HT1080 (cell line): Measurements from ENCODE around the gene ANKS1B. TPM values are rescaled to one million over a fixed set of nuclear protein-coding genes. Genes with fewer than 3 reads are reported as not detected.

Source experiments
- DNase-seq: peaks from one replicate; pipeline ENCODE4 v3.0.0-alpha.2; 2015; ENCODE audit warnings: low read depth
- total RNA-seq: library from RNA; depleted of rRNA; stranded (reverse); fragments of >200 nt; shearing (Covaris generic); gene quantifications from 2 replicates; pipeline ENCODE4 v1.2.3, GENCODE V29; 2014

ANKS1B gene
- total RNA-seq, 1 experiment from 2014 or later: not detected

DNA sequence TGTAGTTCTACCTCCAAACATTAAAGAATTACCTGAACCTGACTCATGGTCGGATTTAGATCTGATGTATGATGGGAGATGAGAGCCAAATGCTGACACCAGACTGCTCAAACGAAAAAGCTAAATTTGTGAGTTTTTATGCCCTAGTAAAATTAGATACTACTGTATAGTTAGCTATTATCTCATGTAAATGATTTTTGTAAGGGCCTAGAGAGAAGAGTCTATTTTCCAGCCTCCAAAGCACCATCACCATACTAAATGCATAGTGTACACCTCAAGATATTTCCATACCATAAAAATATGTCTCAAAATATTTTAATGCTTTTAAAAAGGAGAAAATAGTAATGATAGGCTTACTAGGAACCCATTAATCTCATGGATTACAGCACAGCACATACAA, 18.3 kb downstream of the ANKS1B start:
- DNase-seq: no peak

DNA sequence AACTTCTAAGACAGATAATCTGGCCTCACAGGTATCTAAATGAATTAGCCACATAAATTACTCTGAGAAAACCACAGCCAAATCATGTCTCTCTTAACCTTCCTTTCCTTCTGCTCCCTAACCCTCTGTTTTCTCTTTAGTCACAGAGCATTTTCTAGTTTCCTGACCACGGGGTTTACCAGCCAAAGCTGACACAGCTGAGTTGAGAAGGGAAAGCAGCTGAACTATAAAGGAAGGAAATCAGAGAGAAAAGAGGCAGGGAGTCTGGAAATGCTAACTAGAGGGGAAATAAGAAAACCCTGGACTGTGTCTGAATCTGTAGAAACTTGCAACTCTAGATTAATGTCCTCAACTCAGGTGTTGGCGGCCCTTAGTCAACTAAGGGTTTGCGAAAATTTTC, 24.4 kb downstream of the ANKS1B start:
- DNase-seq: no peak

- no peak for DNase-seq
These were observed 25.1 kb downstream of the ANKS1B start for GRCh38 chr12:99959549-99960170.

DNA sequence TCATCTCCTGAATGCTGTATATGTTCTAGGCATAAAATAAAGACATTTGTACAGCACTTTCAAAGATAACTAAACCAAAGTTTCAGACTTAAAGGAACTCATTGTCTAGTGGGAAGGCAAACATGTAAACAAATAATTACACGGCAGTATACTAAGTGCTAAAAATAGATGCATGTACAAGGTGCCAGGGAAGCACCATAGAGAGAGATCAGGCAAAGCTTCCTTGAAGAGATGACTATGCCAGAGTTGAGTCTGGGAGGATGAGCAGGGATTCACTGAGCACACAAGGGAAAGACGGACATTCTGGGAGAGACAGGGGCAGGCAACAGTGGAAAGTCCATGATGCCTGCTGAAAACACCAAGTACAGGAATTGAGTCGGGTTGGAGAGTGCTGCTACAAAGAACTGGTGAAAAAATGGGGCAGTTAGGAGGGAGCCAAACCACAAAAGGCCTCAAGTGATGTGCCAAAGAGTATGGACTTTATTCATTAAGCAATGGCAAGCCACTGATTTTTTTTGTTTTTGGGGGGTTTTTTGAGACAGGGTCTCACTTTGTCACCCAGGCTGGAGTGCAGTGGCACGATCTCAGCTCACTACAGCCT, 26.8 kb downstream of the ANKS1B start:
- DNase-seq: no peak

DNA sequence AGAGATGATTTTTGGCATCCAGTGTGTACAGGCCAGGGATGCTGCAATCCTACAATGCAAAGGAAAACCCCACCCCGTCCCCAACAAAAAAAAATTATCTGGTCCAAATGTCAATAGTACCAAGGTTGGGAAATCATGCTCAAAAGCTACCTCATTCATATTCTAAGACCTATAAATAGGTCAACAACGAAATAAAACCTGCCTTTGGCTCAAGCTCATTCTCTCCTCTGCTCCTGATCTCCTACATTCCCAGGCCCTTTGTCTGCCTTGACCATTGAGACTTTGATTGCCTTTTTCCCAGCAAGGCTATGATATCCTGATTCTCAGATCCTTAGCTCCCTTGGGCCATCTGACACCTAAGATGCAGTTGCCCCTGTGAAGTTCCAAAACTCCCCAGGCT, 30.0 kb downstream of the ANKS1B start:
- DNase-seq: no peak

DNA sequence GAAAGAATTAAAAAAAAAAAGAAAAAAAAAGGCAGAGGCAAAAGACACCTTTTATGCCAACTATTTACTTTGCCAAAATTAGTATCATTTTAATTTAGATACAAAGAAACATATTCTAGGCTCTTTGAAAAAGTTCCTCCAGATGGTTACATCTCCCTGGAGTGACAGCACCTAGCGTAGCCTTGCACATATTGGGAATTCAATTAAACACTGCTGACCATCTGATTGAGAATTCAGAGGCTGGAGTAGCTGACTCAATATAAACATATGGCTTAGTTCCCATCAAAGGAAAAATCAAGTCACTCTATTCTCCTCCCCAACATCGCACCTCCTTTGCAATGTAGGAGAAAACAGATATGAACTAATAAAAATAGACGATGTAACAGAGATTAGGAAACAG, 36.4 kb downstream of the ANKS1B start:
- no peak for DNase-seq

DNA sequence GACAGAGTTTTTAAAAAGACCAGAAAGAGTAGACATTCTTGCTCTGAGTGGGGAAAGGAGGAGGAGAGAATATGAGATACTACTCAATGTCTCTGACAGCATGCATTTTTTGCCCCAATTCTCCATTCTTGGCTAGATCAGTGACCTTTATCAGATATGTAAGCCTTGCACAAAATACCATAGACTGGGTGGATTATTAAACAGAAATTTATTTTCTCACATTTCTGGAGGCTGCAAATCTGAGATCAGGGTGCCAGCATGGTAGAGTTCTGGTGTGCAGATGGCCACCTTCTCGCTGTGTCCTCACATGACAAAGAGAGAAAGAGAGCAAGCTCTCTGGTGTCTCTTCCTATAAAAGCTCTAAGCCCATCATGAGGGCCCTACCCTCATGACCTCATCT, 38.6 kb downstream of the ANKS1B start:
- DNase-seq: no peak

GRCh38 chr12:99935608-99936007, 49.1 kb downstream of the ANKS1B start:
- DNase-seq: no peak

DNA sequence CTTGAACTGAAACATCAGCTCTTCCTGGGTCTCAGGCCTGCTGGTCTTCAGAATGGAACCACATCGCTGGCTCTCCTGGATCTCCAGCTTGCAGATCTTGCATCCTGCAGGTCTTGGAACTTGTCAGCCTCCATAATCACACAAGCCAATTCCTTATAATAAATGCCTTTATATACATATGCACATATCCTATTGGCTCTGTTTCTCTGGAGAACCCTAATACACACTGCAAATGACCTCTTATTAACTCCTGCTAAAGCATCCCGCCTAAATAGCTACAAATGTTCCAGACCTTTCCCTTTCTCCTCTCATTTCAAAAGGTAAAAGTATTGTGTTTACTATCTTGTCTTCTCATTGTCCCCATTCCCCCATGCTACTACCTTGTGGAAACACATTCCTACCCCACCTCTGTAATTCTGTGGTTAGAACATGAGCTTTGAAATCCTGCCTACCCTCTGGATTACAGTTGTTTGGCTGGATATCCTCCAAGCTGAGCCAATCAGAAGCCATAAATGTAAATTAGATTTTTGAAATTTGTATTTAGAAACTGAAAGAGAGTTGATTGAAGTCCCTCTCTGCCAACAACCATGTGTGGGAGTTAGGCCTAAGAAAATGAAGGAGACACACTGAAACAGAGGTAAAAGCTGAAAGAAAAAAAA, 58.1 kb downstream of the ANKS1B start:
- DNase-seq: peak; percentile 7

DNA sequence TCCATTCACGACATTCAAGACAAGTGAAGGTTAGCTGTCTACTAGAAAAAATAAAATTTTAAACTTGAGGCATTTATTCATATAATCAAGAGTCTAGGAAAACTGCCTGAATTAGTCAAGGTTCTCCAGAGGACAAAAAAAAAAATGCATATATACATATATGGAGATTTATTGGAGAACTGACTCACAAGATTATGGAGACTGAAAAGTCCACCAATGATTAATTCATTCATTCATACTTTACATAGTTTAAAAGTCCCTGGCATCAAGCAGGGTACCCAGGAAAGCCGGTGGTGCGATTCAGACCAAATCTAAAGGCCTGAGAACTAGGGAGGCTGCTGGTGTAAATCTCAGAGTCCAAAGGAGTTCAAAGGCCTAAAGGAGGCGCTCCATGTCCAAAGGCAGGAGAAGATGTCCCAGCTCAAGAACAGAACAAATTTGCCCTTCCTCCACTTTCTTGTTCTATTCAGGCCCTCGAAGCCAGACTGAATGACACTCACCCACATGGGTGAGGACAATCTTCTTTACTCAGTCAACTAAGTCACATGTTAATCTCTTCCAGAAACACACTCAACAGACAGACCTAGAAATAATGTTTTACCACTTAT, 64.3 kb downstream of the ANKS1B start:
- DNase-seq: no peak

DNA sequence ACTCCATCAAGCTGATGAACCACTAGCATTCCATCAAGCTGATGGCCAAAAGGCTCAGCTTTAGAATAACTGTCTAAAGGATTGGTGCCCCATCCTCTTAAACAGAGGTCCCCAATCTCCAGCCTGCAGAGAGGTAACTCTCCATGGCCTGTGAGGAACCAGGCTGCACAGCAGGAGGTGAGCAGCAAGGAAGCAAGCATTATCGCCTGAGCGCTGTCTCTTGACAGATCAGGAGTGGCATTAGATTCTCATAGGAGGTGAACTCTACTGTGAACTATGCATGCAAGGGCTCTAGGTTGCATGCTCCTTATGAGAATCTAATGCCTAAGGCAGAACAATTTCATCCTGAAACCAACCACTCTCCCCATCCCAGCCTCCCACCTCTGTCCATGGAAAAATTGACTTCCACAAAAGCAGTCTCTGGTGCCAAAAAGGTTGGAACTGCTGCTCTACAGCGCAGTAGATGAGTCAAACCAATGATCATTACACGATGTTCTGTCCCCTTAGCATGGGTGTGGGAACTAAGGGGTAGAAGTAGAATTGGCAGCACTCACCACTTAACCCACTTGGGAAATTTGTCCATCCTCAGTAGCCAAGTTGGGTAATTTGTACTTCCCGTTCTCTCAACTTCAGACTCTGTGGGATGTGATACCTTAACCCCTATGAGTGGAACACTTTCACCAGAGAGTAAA, 66.9 kb downstream of the ANKS1B start:
- no peak for DNase-seq

GRCh38 chr12:99916555-99916954, 68.2 kb downstream of the ANKS1B start:
- DNase-seq: peak; percentile 8

DNA sequence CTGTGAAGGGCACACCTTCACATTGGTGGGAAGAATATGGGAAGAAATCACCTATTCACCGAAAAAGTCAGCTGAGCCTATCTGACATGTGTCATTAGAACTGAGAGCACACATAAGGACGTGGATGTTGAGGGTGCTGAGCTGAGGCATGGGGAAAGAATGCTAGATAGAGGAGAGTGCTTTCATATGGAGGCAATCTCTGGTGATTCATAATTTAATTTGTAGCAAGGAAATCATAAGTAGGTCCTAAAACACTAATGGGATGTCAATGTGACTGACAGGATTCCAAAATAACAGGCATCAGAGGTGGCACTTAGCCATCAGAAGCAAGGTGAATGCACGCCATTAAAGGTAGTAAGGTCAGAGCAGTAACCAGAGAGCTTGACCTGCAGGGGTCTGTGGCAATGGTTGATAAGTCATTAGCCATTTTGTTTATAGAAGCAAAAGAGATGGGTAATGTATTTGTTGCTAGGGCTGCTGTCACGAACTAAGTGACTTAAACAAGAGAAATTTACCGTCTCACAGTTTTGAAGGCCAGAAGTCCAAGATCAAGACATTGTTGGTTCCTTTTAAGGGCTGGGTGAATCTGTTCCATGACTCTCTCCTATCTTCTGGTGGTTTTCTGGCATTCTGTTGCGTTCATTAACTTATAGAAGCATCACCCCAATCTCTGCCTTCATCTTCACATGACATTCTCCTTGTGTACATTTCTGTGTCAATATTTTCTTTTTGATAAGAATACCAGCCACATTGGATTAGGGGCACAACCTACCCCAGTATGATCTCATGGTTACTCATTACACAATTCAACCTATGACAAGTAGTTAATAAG, 69.3 kb downstream of the ANKS1B start:
- peak; percentile 67 for DNase-seq

GRCh38 chr12:99914206-99914605, 70.5 kb downstream of the ANKS1B start:
- no peak for DNase-seq

DNA sequence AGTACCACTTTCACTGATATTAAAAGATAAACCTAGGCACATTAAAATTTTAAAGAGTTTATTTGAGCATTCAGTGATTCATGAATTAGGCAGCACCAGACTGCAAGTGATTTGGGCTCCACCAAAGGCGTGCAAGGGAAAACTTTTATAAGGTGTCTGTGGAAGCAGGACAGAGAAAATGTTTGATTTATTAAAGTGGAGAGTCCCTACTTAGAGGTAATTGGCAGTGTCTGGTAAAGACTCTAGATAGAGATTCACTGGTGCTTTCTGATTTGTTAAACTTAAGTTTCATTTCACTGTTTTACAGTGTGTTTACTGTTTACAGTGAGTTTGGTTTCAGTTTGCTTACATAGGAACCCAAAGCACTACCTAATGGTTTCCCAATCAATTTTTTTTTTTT, 72.8 kb downstream of the ANKS1B start:
- no peak for DNase-seq

- DNase-seq: peak; percentile 91
These were observed 73.7 kb downstream of the ANKS1B start for GRCh38 chr12:99911081-99911480.

DNA sequence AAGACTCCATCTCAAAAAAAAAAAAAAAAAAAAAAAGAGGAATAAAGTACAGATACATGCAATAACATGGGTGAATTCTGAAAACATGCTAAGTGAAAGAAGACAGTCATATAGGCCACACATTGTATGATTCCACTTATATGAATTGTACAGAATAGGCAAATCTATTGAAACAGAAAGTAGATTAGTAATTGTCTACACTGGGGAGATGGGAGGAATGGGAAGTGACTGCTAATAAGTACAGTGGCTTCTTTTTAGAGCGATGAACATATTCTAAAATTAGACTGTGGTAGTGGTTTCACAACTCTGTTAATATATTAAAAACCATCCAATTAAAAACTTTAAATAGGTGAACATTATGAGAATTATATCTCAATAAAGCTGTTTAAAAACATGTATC, 74.4 kb downstream of the ANKS1B start:
- DNase-seq: no peak

DNA sequence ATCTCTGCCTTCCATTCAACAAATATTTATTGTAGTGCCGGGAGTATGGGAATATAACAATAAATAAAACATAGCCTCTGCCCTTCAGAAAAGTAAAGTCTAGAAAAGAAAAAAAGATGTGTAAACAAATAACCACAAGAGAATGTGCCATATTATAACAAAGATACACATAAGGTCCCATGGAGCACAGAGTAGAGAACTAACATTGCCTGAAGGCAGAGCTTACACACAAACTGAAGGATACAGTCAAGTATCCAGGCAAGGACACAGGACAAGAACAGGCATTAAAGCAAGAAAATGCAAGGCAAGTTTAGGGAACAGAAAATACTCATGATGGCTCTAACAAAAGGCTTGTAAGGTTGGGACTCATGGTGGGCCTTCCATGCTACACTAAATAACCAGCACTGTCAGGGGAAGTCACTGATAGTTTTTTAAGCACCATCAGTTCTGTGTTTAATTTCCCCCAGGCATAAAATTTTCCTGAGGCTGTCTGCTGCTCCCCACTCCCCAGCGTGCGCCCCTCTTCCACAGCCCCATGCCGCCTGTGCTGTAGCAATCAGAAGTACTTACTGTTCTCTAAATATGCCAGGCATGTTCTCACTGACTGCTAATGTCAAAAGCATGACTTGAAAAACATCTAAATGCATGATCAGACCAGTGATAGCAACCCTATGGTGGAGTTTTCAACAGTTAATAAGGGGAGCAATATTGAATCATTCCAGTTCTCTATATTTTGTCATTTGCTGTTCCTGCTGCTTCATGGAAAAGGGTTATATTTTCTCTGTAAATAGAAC, 77.8 kb downstream of the ANKS1B start:
- no peak for DNase-seq

DNA sequence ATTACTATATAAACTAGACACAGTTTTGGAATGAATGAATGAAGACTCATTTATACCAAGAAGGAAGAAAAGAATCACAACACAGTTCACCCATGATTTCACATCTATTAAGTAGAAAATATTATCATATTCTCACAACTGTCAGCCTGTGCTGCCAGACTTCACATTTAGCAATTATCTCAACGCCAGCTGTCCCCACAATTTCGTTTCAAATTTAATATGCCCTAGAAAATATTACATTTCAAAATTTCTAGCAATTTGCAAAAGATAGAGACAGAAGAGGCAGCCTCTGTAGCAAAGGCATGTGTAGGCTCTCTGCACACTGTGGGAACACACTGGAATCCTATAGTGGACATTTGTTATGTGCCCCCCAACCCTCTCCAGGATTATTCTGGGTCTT, 83.6 kb downstream of the ANKS1B start:
- no peak for DNase-seq

DNA sequence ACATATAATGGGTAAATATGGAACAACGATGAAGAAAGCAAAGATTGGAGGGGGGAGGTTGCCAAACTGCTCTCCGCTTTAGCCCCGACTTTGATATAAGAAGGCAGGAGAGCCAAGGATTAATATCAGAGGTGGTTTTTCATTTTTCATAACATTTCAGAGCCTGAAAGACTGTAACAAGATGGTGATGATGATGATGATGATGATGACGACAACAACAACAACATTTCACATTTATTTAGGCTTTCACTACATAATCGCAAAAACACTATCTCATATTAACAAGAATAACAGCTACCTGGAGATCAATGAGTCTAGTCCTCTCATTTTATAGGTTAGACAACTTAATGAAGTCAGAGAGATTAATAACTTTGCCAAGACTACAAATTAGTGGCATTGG, 86.1 kb downstream of the ANKS1B start:
- no peak for DNase-seq
